Mesenchymal stem cell (in vitro differentiated cells and primary cell): ENCODE results near the gene ALDH18A1.

Experiments used
- DNase-seq: peaks from one replicate; pipeline ENCODE4 v3.0.0-alpha.2; 2013
- H2AFZ ChIP-seq: one replicate; pipeline ENCODE4 v1.6.1; 2013; ENCODE audit warnings: low read depth, mild to moderate bottlenecking, control low read depth, inconsistent platforms, low read length, moderate library complexity
- H2AK5ac ChIP-seq: 2 replicates; pipeline ENCODE4 v1.6.1; 2013; ENCODE audit warnings: low read length, moderate library complexity, mild to moderate bottlenecking, inconsistent platforms; ENCODE audit not compliant: severe bottlenecking
- H2BK120ac ChIP-seq: one replicate; pipeline ENCODE4 v1.6.1; 2013; ENCODE audit warnings: low read depth, mild to moderate bottlenecking, inconsistent platforms, low read length, moderate library complexity
- H2BK12ac ChIP-seq, 2 experiments: one replicate each; pipeline ENCODE4 v1.6.1; 2013; ENCODE audit warnings: inconsistent platforms in 2 of 2, low read length in 2 of 2, mild to moderate bottlenecking in 2 of 2, moderate library complexity in 2 of 2, control low read depth in 1 of 2
- H2BK15ac ChIP-seq: one replicate; pipeline ENCODE4 v1.6.1; 2013; ENCODE audit warnings: mild to moderate bottlenecking, low read depth, inconsistent platforms; ENCODE audit not compliant: poor library complexity, severe bottlenecking
- H2BK5ac ChIP-seq: 2 replicates; pipeline ENCODE4 v1.6.1; 2013; ENCODE audit warnings: low read depth, mild to moderate bottlenecking, low read length, control low read depth, inconsistent platforms; ENCODE audit not compliant: poor library complexity, severe bottlenecking
- H3K14ac ChIP-seq, 2 experiments: one replicate each; pipeline ENCODE4 v1.6.1; 2013; ENCODE audit warnings: inconsistent platforms in 2 of 2, low read length in 2 of 2, control low read depth in 1 of 2, mild to moderate bottlenecking in 1 of 2, moderate library complexity in 1 of 2
- H3K18ac ChIP-seq, 2 experiments: one replicate each; pipeline ENCODE4 v1.6.1; 2013; ENCODE audit warnings: inconsistent platforms in 2 of 2, low read length in 2 of 2, control low read depth in 1 of 2, low read depth in 1 of 2, mild to moderate bottlenecking in 1 of 2
- H3K23ac ChIP-seq, 2 experiments: one replicate each; pipeline ENCODE4 v1.6.1; 2013; ENCODE audit warnings: inconsistent platforms in 2 of 2, low read length in 2 of 2, mild to moderate bottlenecking in 2 of 2, moderate library complexity in 2 of 2, control low read depth in 1 of 2
- H3K27ac ChIP-seq: 2 replicates; pipeline ENCODE4 v1.5.1; 2013; ENCODE audit warnings: mild to moderate bottlenecking, moderate library complexity, low read length, control low read depth, inconsistent platforms; ENCODE audit not compliant: poor library complexity, severe bottlenecking
- H3K27me3 ChIP-seq, 2 experiments: 2 replicates each; pipeline versions ENCODE4 v1.6.1 to v1.7.0; 2013; ENCODE audit warnings: low read length in 2 of 2, mild to moderate bottlenecking in 2 of 2, moderate library complexity in 2 of 2, control low read depth in 1 of 2, inconsistent platforms in 1 of 2; ENCODE audit not compliant: control insufficient read depth in 1 of 2, insufficient read depth in 1 of 2
- H3K36me3 ChIP-seq, 2 experiments: 2 replicates each; pipeline versions ENCODE4 v1.6.1 to v1.7.0; 2013; ENCODE audit warnings: low read length in 2 of 2, control low read depth in 1 of 2, inconsistent platforms in 1 of 2, low read depth in 1 of 2, mild to moderate bottlenecking in 1 of 2; ENCODE audit not compliant: insufficient read depth in 2 of 2, control insufficient read depth in 1 of 2
- H3K4ac ChIP-seq, 2 experiments: one replicate each; pipeline ENCODE4 v1.6.1; 2013; ENCODE audit warnings: inconsistent platforms in 2 of 2, low read length in 2 of 2, mild to moderate bottlenecking in 2 of 2, moderate library complexity in 2 of 2, control low read depth in 1 of 2, low read depth in 1 of 2
- H3K4me1 ChIP-seq: 2 replicates; pipeline ENCODE4 v1.6.1; 2013; ENCODE audit warnings: low read depth, low read length, control low read depth; ENCODE audit not compliant: control insufficient read depth, insufficient read depth
- H3K4me2 ChIP-seq: 2 replicates; pipeline ENCODE4 v1.6.1; 2013; ENCODE audit warnings: low read length, mild to moderate bottlenecking, inconsistent platforms; ENCODE audit not compliant: poor library complexity, severe bottlenecking
- H3K4me3 ChIP-seq, 2 experiments: 2 replicates each; pipeline versions ENCODE4 v1.5.1 to v1.7.0; 2013; ENCODE audit warnings: low read length in 2 of 2, mild to moderate bottlenecking in 2 of 2, control low read depth in 1 of 2, low read depth in 1 of 2; ENCODE audit not compliant: insufficient read depth in 1 of 2
- H3K79me1 ChIP-seq: replicated peaks from 2 replicates; pipeline ENCODE4 v1.6.1; 2013; ENCODE audit warnings: mild to moderate bottlenecking, control low read depth, low read length, inconsistent platforms; ENCODE audit not compliant: poor library complexity, severe bottlenecking
- H3K9ac ChIP-seq: 2 replicates; pipeline ENCODE4 v1.7.0; 2013; ENCODE audit warnings: mild to moderate bottlenecking, low read length, moderate library complexity
- H3K9me3 ChIP-seq: 2 replicates; pipeline ENCODE4 v1.7.0; 2013; ENCODE audit warnings: mild to moderate bottlenecking, low read length; ENCODE audit not compliant: control insufficient read depth
- H4K8ac ChIP-seq: one replicate; pipeline ENCODE4 v1.6.1; 2013; ENCODE audit warnings: inconsistent platforms, mild to moderate bottlenecking, low read length, moderate library complexity
- H4K91ac ChIP-seq: one replicate; pipeline ENCODE4 v1.6.1; 2013; ENCODE audit warnings: mild to moderate bottlenecking, low read length, inconsistent platforms
- WGBS: methylation state at CpG from one replicate; pipeline ENCODE4 v1.1.7; 2013; ENCODE audit warnings: mixed read lengths; 5-methylcytosine and 5-hydroxymethylcytosine counted together

The ALDH18A1 gene

GRCh38 chr10:95657250-95657649 lies 739 bp upstream of the ALDH18A1 start:
- H3K9me3 ChIP-seq: no peaks in the 10 kb centered on the region
- H3K36me3 ChIP-seq: peaks cover 9 to 10% of the 10 kb centered on the region in 2 experiments
- H3K27ac ChIP-seq: no peak overlapping the region
- H2AK5ac ChIP-seq: peak overlapping the region; percentile 86
- H2BK12ac ChIP-seq: no peak overlapping the region
- no peak overlapping the region for H2BK15ac ChIP-seq
- no peak for DNase-seq
- H3K14ac ChIP-seq: no peak overlapping the region
- no peak overlapping the region for H3K18ac ChIP-seq
- no peak overlapping the region for H3K4me2 ChIP-seq
- no peak overlapping the region for H2BK120ac ChIP-seq
- H3K27me3 ChIP-seq: no peaks in the 10 kb centered on the region
- H4K91ac ChIP-seq: no peak overlapping the region
- no peak overlapping the region for H2AFZ ChIP-seq
- H3K4me3 ChIP-seq: peak overlapping the region in 1 of 2 experiments; percentile 87
- 100% methylated on average over 1 of the region's 1 CpG for WGBS
- no peaks in the 10 kb centered on the region for H3K4me1 ChIP-seq
- H3K23ac ChIP-seq: no peak overlapping the region
- no peak overlapping the region for H2BK5ac ChIP-seq
- H4K8ac ChIP-seq: no peak overlapping the region
- H3K9ac ChIP-seq: peak overlapping the region; percentile 88
- peak overlapping the region in 1 of 2 experiments; percentile 67 for H3K4ac ChIP-seq
- H3K79me1 ChIP-seq: peaks cover 6% of the 10 kb centered on the region

- peak overlapping the region; percentile 88 for H3K9ac ChIP-seq
- peak overlapping the region; percentile 48 for H2AFZ ChIP-seq
- H2BK5ac ChIP-seq: no peak overlapping the region
- peak overlapping the region; percentile 12 to 89 for H3K18ac ChIP-seq
- peak overlapping the region; percentile 66 for H4K8ac ChIP-seq
- no peaks in the 10 kb centered on the region for H3K4me1 ChIP-seq
- H3K27ac ChIP-seq: no peak overlapping the region
- peaks cover 6% of the 10 kb centered on the region for H3K79me1 ChIP-seq
- peak overlapping the region; percentile 52 for H4K91ac ChIP-seq
- peaks cover 15 to 24% of the 10 kb centered on the region in 2 experiments for H3K36me3 ChIP-seq
- peak; percentile 66 for DNase-seq
- H2BK15ac ChIP-seq: no peak overlapping the region
- H3K4me3 ChIP-seq: peak overlapping the region; percentile 87 to 97
- H2BK12ac ChIP-seq: peak overlapping the region in 1 of 2 experiments; percentile 75
- no peaks in the 10 kb centered on the region for H3K27me3 ChIP-seq
- H2AK5ac ChIP-seq: no peak overlapping the region
- peak overlapping the region in 1 of 2 experiments; percentile 77 for H3K23ac ChIP-seq
- H3K4me2 ChIP-seq: peak overlapping the region; percentile 47
- H2BK120ac ChIP-seq: no peak overlapping the region
- H3K4ac ChIP-seq: peak overlapping the region in 1 of 2 experiments; percentile 45
- H3K14ac ChIP-seq: peak overlapping the region in 1 of 2 experiments; percentile 96
- no peaks in the 10 kb centered on the region for H3K9me3 ChIP-seq
- WGBS: 8% methylated on average over 12 of the region's 23 CpGs
Observed at GRCh38 chr10:95655571-95656290, 780 bp downstream of the ALDH18A1 start.

GRCh38 chr10:95653895-95654294 lies 2.6 kb downstream of the ALDH18A1 start:
- H3K9me3 ChIP-seq: no peaks in the 10 kb centered on the region
- H4K8ac ChIP-seq: no peak overlapping the region
- WGBS: 100% methylated on average over 5 of the region's 5 CpGs
- H3K4me1 ChIP-seq: no peaks in the 10 kb centered on the region
- no peak overlapping the region for H3K27ac ChIP-seq
- no peak overlapping the region for H3K18ac ChIP-seq
- H2BK120ac ChIP-seq: no peak overlapping the region
- H3K23ac ChIP-seq: no peak overlapping the region
- H3K4ac ChIP-seq: no peak overlapping the region
- H3K9ac ChIP-seq: no peak overlapping the region
- H2BK15ac ChIP-seq: no peak overlapping the region
- H3K4me3 ChIP-seq: no peak overlapping the region
- no peak overlapping the region for H4K91ac ChIP-seq
- H3K36me3 ChIP-seq: peaks cover 26 to 39% of the 10 kb centered on the region in 2 experiments
- H3K4me2 ChIP-seq: no peak overlapping the region
- no peak overlapping the region for H2AK5ac ChIP-seq
- no peak overlapping the region for H2BK12ac ChIP-seq
- no peak for DNase-seq
- H3K27me3 ChIP-seq: no peaks in the 10 kb centered on the region
- H2BK5ac ChIP-seq: no peak overlapping the region
- no peak overlapping the region for H2AFZ ChIP-seq
- H3K14ac ChIP-seq: no peak overlapping the region
- H3K79me1 ChIP-seq: peaks cover 10% of the 10 kb centered on the region

DNA sequence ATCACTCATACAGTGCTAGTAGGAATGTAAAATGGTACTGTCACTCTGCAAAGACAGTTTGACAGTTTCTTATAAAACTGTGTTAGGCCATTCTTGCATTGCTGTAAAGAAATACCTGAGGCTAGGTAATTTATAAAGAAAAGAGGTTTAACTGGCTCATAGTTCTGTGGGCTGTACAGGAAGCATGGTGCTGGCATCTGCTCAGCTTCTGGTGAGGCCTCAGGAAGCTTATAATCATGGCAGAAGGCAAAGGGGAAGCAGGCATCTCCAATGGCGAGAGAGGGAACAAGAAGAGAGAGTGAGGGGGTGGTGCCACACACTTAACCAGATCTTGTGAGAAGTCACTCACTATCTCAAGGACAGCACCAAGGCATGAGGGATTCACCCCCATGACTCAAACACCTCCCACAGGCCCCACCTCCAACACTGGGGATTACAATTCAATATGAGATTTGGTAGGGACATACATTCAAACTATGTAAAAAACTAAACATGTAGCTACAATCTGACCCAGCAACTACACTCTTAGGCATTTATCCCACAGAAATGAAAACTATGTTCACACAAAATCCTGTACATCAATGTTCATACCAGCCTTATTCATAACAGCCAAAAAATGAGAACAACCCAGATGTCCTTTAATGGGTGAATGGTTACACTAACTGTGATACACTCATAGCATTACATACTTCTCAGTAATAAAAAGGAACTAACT lies 5.0 kb downstream of the ALDH18A1 start:
- H3K23ac ChIP-seq: no peak overlapping the region
- H3K14ac ChIP-seq: no peak overlapping the region
- no CpG with 5 or more reads among the region's 1 CpG for WGBS
- no peaks in the 10 kb centered on the region for H3K27me3 ChIP-seq
- no peaks in the 10 kb centered on the region for H3K4me1 ChIP-seq
- no peak overlapping the region for H4K8ac ChIP-seq
- H2BK120ac ChIP-seq: no peak overlapping the region
- H3K4me2 ChIP-seq: no peak overlapping the region
- H3K4ac ChIP-seq: no peak overlapping the region
- H3K9ac ChIP-seq: no peak overlapping the region
- peaks cover 24% of the 10 kb centered on the region for H3K79me1 ChIP-seq
- no peak overlapping the region for H3K4me3 ChIP-seq
- H3K27ac ChIP-seq: no peak overlapping the region
- DNase-seq: no peak
- no peak overlapping the region for H2BK5ac ChIP-seq
- H2BK12ac ChIP-seq: no peak overlapping the region
- H3K36me3 ChIP-seq: peaks cover 36 to 61% of the 10 kb centered on the region in 2 experiments
- H2AFZ ChIP-seq: no peak overlapping the region
- H3K9me3 ChIP-seq: no peaks in the 10 kb centered on the region
- H2BK15ac ChIP-seq: no peak overlapping the region
- H4K91ac ChIP-seq: no peak overlapping the region
- no peak overlapping the region for H3K18ac ChIP-seq
- H2AK5ac ChIP-seq: no peak overlapping the region
